Activated naive CD4-positive, alpha-beta T cell treated with anti-CD3 and anti-CD28 coated beads, Interleukin-2, amount 10 ng/mL, durations not matched to agents 7 days and 5 days (primary cell): ENCODE results near the gene GLUL.

ENCODE experiments used
- CTCF ChIA-PET: fragments of 350-600 bp; sonication (Branson Sonifier 250); formaldehyde crosslinking; loops from one replicate; lab custom pipeline; 2021; ENCODE audit warnings: antibody characterized with exemption; lab: Charles Lee
- DNase-seq: peaks from one replicate; pipeline ENCODE4 v3.0.0-alpha.2; 2020
- H3K27ac Mint-ChIP-seq: one replicate; pipeline ENCODE4 v1.8.0; 2021; ENCODE audit warnings: mild to moderate bottlenecking, moderate library complexity, mixed read lengths
- H3K27me3 Mint-ChIP-seq: one replicate; pipeline ENCODE4 v1.8.0; 2021; ENCODE audit warnings: mild to moderate bottlenecking, mixed read lengths
- H3K36me3 Mint-ChIP-seq: one replicate; pipeline ENCODE4 v1.8.0; 2021; ENCODE audit warnings: mixed read lengths
- H3K4me1 Mint-ChIP-seq: one replicate; pipeline ENCODE4 v1.8.0; 2021; ENCODE audit warnings: mixed read lengths
- H3K4me3 Mint-ChIP-seq: one replicate; pipeline ENCODE4 v1.8.0; 2021; ENCODE audit warnings: mild to moderate bottlenecking, moderate library complexity, mixed read lengths
- H3K9me3 Mint-ChIP-seq: one replicate; pipeline ENCODE4 v1.8.0; 2021; ENCODE audit warnings: mixed read lengths

GLUL gene

GRCh38 chr1:182408435-182409075 is 17.0 kb upstream of the GLUL start:
- Mint-ChIP-seq H3K4me3 (no peak overlapping the region), H3K9me3 (peaks cover 8% of the 10 kb centered on the region), H3K4me1 (no peaks in the 10 kb centered on the region), H3K27ac (no peak overlapping the region), H3K27me3 (peaks cover 39% of the 10 kb centered on the region), H3K36me3 (no peaks in the 10 kb centered on the region)
- CTCF ChIA-PET = no interaction called here
- DNase-seq = no peak

- CTCF ChIA-PET = no interaction called here
- peaks cover 37% of the 10 kb centered on the region for H3K27me3 Mint-ChIP-seq
- no peaks in the 10 kb centered on the region for H3K36me3 Mint-ChIP-seq
- no peak for DNase-seq
- no peak overlapping the region for H3K4me3 Mint-ChIP-seq
- peaks cover 8% of the 10 kb centered on the region for H3K9me3 Mint-ChIP-seq
- no peak overlapping the region for H3K27ac Mint-ChIP-seq
- no peaks in the 10 kb centered on the region for H3K4me1 Mint-ChIP-seq
These were observed 16.1 kb upstream of the GLUL start for GRCh38 chr1:182407724-182408123.

GRCh38 chr1:182406012-182406411 is 14.4 kb upstream of the GLUL start:
- CTCF ChIA-PET = no interaction called here
- Mint-ChIP-seq H3K4me1 (no peaks in the 10 kb centered on the region), H3K4me3 (no peak overlapping the region), H3K27ac (no peak overlapping the region), H3K9me3 (peaks cover 8% of the 10 kb centered on the region), H3K36me3 (no peaks in the 10 kb centered on the region), H3K27me3 (peaks cover 34% of the 10 kb centered on the region)
- DNase-seq = no peak

GRCh38 chr1:182405578-182405977 is 14.0 kb upstream of the GLUL start:
- Mint-ChIP-seq H3K9me3 (peaks cover 8% of the 10 kb centered on the region), H3K4me1 (no peaks in the 10 kb centered on the region), H3K4me3 (no peak overlapping the region), H3K27me3 (peaks cover 38% of the 10 kb centered on the region), H3K27ac (no peak overlapping the region), H3K36me3 (no peaks in the 10 kb centered on the region)
- no peak for DNase-seq
- CTCF ChIA-PET = interaction anchor here (1.3 to 1.5 kb wide), 2 partner anchors 9 to 262 kb away, joined by 5 to 6 read pairs; no protein-coding TSS in a partner anchor

- H3K4me3 Mint-ChIP-seq = no peak overlapping the region
- no peaks in the 10 kb centered on the region for H3K36me3 Mint-ChIP-seq
- CTCF ChIA-PET = interaction anchor here (1.3 to 1.5 kb wide), 2 partner anchors 8 to 262 kb away, joined by 5 to 6 read pairs; no protein-coding TSS in a partner anchor
- H3K9me3 Mint-ChIP-seq = peaks cover 8% of the 10 kb centered on the region
- peaks cover 38% of the 10 kb centered on the region for H3K27me3 Mint-ChIP-seq
- DNase-seq = no peak
- H3K27ac Mint-ChIP-seq = no peak overlapping the region
- H3K4me1 Mint-ChIP-seq = no peaks in the 10 kb centered on the region
These were observed 13.2 kb upstream of the GLUL start for GRCh38 chr1:182404781-182405180.

- H3K36me3 Mint-ChIP-seq = no peaks in the 10 kb centered on the region
- no peak within 1 kb of the TSS for H3K27ac Mint-ChIP-seq
- peaks cover 4% of the 10 kb centered on the region for H3K9me3 Mint-ChIP-seq
- peaks cover 12% of the 10 kb centered on the region for H3K4me1 Mint-ChIP-seq
- peaks cover 31% of the 10 kb centered on the region for H3K27me3 Mint-ChIP-seq
- CTCF ChIA-PET = interaction anchor here (0.6 to 10.6 kb wide), 4 partner anchors 101 to 320 kb away, joined by 3 to 251 read pairs (median 87); no protein-coding TSS in a partner anchor
- no peak for DNase-seq
- no peak within 1 kb of the TSS for H3K4me3 Mint-ChIP-seq
These were observed 9.0 kb upstream of the GLUL start, which contains the start of gene TEDDM1 for GRCh38 chr1:182400567-182400966. TEDDM1 (minus strand) TSS chr1:182400667; CDS start chr1:182400485, 182 bp downstream.

- peaks cover 25% of the 10 kb centered on the region for H3K27me3 Mint-ChIP-seq
- H3K4me1 Mint-ChIP-seq = peaks cover 19% of the 10 kb centered on the region
- CTCF ChIA-PET = interaction anchor here (0.6 to 10.6 kb wide), 6 partner anchors 97 to 391 kb away, joined by 3 to 251 read pairs (median 42); no protein-coding TSS in a partner anchor
- peaks cover 8% of the 10 kb centered on the region for H3K36me3 Mint-ChIP-seq
- no peaks in the 10 kb centered on the region for H3K9me3 Mint-ChIP-seq
- DNase-seq = no peak
- H3K27ac Mint-ChIP-seq = no peak overlapping the region
- no peak overlapping the region for H3K4me3 Mint-ChIP-seq
These were observed 6.2 kb upstream of the GLUL start for GRCh38 chr1:182397653-182398393.

- DNase-seq = no peak
- Mint-ChIP-seq H3K27ac (no peak overlapping the region), H3K27me3 (peaks cover 28% of the 10 kb centered on the region), H3K4me1 (peaks cover 24% of the 10 kb centered on the region), H3K4me3 (no peak overlapping the region), H3K9me3 (no peaks in the 10 kb centered on the region), H3K36me3 (peaks cover 10% of the 10 kb centered on the region)
- CTCF ChIA-PET = interaction anchor here (0.8 to 10.6 kb wide), 12 partner anchors 81 to 388 kb away, joined by 3 to 251 read pairs (median 6); no protein-coding TSS in a partner anchor
These were observed 4.3 kb upstream of the GLUL start for GRCh38 chr1:182395906-182396305.

- Mint-ChIP-seq H3K4me3 (no peak overlapping the region), H3K27me3 (peaks cover 33% of the 10 kb centered on the region), H3K9me3 (no peaks in the 10 kb centered on the region), H3K4me1 (peaks cover 36% of the 10 kb centered on the region), H3K36me3 (peaks cover 22% of the 10 kb centered on the region), H3K27ac (no peak overlapping the region)
- no peak for DNase-seq
- CTCF ChIA-PET = interaction anchor here (1.7 to 10.6 kb wide), 5 partner anchors 93 to 313 kb away, joined by 6 to 251 read pairs (median 50); no protein-coding TSS in a partner anchor
These were observed 2.6 kb upstream of the GLUL start for GRCh38 chr1:182394055-182394775.

GRCh38 chr1:182392050-182393028 is 749 bp upstream of the GLUL start:
- CTCF ChIA-PET = interaction anchor here (0.7 to 10.6 kb wide), 6 partner anchors 90 to 311 kb away, joined by 3 to 251 read pairs (median 4); no protein-coding TSS in a partner anchor
- Mint-ChIP-seq H3K36me3 (peaks cover 41% of the 10 kb centered on the region), H3K4me1 (peaks cover 55% of the 10 kb centered on the region), H3K27me3 (peaks cover 29% of the 10 kb centered on the region), H3K9me3 (no peaks in the 10 kb centered on the region), H3K27ac (peak overlapping the region; percentile 85), H3K4me3 (peak overlapping the region; percentile 60)
- DNase-seq = no peak

GRCh38 chr1:182391028-182391361 is 595 bp downstream of the GLUL start:
- DNase-seq = no peak
- H3K4me3 Mint-ChIP-seq = peak overlapping the region; percentile 99
- peaks cover 54% of the 10 kb centered on the region for H3K36me3 Mint-ChIP-seq
- CTCF ChIA-PET = interaction anchor here (0.5 to 3.8 kb wide), 4 partner anchors 90 to 309 kb away, joined by 3 to 22 read pairs (median 4); no protein-coding TSS in a partner anchor
- H3K4me1 Mint-ChIP-seq = peaks cover 49% of the 10 kb centered on the region
- peaks cover 21% of the 10 kb centered on the region for H3K27me3 Mint-ChIP-seq
- H3K27ac Mint-ChIP-seq = peak overlapping the region; percentile 97
- no peaks in the 10 kb centered on the region for H3K9me3 Mint-ChIP-seq

GRCh38 chr1:182389619-182390047 is 2.0 kb downstream of the GLUL start:
- peaks cover 45% of the 10 kb centered on the region for H3K4me1 Mint-ChIP-seq
- peak overlapping the region; percentile 83 for H3K27ac Mint-ChIP-seq
- H3K36me3 Mint-ChIP-seq = peaks cover 66% of the 10 kb centered on the region
- H3K4me3 Mint-ChIP-seq = peak overlapping the region; percentile 99
- H3K27me3 Mint-ChIP-seq = peaks cover 14% of the 10 kb centered on the region
- no peaks in the 10 kb centered on the region for H3K9me3 Mint-ChIP-seq
- DNase-seq = peak; percentile 25
- CTCF ChIA-PET = interaction anchor here (1.0 to 3.8 kb wide), 5 partner anchors 89 to 304 kb away, joined by 3 to 22 read pairs (median 3); no protein-coding TSS in a partner anchor
